GM21515 (cell line): ENCODE results near the gene ZMYM3.

ENCODE experiments used
- ATAC-seq: cut with Tn5 transposase; IDR thresholded peaks from one replicate; pipeline ENCODE4 v1.9.1; 2021; ENCODE audit not compliant: unreplicated experiment

Gene ZMYM3

GRCh38 chrX:71214604-71215337 is 39.2 kb downstream of the ZMYM3 start:
- ATAC-seq = no peak

- no peak for ATAC-seq
Observed at GRCh38 chrX:71214152-71214551, 39.8 kb downstream of the ZMYM3 start.

- ATAC-seq = no peak
Observed at GRCh38 chrX:71212536-71212935, 41.4 kb downstream of the ZMYM3 start.

- no peak for ATAC-seq
Observed at GRCh38 chrX:71210816-71211215, 43.1 kb downstream of the ZMYM3 start.

GRCh38 chrX:71199252-71200008 is 54.5 kb downstream of the ZMYM3 start:
- ATAC-seq = no peak

GRCh38 chrX:71198066-71198465 is 55.9 kb downstream of the ZMYM3 start:
- peak; percentile 83 for ATAC-seq

- ATAC-seq = peak; percentile 44
Observed at GRCh38 chrX:71195964-71196649, 57.8 kb downstream of the ZMYM3 start.

- ATAC-seq = no peak
Observed at GRCh38 chrX:71191248-71191647, 62.7 kb downstream of the ZMYM3 start.
